H1 (cell line): ENCODE measurements around the gene ELMO1. TPM values are rescaled to one million over a fixed set of nuclear protein-coding genes. Genes with fewer than 3 reads are reported as not detected.

ENCODE experiments used
- polyA plus RNA-seq, 7 experiments: library from polyadenylated mRNA; depleted of rRNA in 3 of 7; stranded (reverse) in 5 of 7; unstranded in 2 of 7; fragments of >200 nt in 5 of 7; fragments of 200-250 nt in 2 of 7; gene quantifications; 1 replicate in 5 of 7; 2 replicates in 1 of 7; 4 replicates in 1 of 7; pipeline versions ENCODE4 v1.2.1 to v1.2.3, GENCODE V29; 2011 to 2013; ENCODE audit warnings: missing spikeins in 2 of 7, mixed read lengths in 2 of 7
- total RNA-seq: library from RNA; stranded (reverse); fragmentation: NEBNext Ultra II Directional; extraction: Animal tissue kit (Norgen Biotek cat#: 25700); gene quantifications from 2 replicates; pipeline ENCODE4 v1.2.1, GENCODE V29; 2021
- TF ChIP-seq, protein P1 (sequence below): fragments of 300-600 bp; sonication (generic); IDR thresholded peaks from 2 replicates; pipeline ENCODE4 v1.7.1; 2012; ENCODE audit warnings: low read length, moderate library complexity, mild to moderate bottlenecking, inconsistent platforms; ENCODE audit not compliant: insufficient replicate concordance

The ELMO1 gene
- total and polyA plus RNA-seq, 2 of the 8 experiments (the other 6 are each of a cell fraction or from before 2014, with no cell fraction given), result 18.4 to 21.0 TPM

DNA sequence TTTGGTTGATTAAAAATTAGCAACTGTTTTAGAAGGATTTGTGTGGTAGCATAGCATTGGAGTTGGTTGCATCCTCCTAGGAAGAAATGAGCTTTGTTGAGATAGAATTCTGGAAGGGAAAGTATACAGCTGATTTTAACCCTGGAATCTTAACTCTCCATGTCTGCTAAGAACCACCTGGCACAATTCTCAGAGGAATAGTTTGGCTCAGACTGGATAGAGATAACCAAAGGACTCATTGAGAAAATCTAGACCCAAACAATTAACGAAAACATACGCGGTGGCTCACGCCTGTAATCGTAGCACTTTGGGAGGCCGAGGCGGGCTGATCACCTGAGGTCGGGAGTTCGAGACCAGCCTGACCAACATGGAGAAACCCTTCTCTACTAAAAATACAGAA, 625.3 kb downstream of the ELMO1 start (continued):
- TF ChIP-seq, protein P1, sequence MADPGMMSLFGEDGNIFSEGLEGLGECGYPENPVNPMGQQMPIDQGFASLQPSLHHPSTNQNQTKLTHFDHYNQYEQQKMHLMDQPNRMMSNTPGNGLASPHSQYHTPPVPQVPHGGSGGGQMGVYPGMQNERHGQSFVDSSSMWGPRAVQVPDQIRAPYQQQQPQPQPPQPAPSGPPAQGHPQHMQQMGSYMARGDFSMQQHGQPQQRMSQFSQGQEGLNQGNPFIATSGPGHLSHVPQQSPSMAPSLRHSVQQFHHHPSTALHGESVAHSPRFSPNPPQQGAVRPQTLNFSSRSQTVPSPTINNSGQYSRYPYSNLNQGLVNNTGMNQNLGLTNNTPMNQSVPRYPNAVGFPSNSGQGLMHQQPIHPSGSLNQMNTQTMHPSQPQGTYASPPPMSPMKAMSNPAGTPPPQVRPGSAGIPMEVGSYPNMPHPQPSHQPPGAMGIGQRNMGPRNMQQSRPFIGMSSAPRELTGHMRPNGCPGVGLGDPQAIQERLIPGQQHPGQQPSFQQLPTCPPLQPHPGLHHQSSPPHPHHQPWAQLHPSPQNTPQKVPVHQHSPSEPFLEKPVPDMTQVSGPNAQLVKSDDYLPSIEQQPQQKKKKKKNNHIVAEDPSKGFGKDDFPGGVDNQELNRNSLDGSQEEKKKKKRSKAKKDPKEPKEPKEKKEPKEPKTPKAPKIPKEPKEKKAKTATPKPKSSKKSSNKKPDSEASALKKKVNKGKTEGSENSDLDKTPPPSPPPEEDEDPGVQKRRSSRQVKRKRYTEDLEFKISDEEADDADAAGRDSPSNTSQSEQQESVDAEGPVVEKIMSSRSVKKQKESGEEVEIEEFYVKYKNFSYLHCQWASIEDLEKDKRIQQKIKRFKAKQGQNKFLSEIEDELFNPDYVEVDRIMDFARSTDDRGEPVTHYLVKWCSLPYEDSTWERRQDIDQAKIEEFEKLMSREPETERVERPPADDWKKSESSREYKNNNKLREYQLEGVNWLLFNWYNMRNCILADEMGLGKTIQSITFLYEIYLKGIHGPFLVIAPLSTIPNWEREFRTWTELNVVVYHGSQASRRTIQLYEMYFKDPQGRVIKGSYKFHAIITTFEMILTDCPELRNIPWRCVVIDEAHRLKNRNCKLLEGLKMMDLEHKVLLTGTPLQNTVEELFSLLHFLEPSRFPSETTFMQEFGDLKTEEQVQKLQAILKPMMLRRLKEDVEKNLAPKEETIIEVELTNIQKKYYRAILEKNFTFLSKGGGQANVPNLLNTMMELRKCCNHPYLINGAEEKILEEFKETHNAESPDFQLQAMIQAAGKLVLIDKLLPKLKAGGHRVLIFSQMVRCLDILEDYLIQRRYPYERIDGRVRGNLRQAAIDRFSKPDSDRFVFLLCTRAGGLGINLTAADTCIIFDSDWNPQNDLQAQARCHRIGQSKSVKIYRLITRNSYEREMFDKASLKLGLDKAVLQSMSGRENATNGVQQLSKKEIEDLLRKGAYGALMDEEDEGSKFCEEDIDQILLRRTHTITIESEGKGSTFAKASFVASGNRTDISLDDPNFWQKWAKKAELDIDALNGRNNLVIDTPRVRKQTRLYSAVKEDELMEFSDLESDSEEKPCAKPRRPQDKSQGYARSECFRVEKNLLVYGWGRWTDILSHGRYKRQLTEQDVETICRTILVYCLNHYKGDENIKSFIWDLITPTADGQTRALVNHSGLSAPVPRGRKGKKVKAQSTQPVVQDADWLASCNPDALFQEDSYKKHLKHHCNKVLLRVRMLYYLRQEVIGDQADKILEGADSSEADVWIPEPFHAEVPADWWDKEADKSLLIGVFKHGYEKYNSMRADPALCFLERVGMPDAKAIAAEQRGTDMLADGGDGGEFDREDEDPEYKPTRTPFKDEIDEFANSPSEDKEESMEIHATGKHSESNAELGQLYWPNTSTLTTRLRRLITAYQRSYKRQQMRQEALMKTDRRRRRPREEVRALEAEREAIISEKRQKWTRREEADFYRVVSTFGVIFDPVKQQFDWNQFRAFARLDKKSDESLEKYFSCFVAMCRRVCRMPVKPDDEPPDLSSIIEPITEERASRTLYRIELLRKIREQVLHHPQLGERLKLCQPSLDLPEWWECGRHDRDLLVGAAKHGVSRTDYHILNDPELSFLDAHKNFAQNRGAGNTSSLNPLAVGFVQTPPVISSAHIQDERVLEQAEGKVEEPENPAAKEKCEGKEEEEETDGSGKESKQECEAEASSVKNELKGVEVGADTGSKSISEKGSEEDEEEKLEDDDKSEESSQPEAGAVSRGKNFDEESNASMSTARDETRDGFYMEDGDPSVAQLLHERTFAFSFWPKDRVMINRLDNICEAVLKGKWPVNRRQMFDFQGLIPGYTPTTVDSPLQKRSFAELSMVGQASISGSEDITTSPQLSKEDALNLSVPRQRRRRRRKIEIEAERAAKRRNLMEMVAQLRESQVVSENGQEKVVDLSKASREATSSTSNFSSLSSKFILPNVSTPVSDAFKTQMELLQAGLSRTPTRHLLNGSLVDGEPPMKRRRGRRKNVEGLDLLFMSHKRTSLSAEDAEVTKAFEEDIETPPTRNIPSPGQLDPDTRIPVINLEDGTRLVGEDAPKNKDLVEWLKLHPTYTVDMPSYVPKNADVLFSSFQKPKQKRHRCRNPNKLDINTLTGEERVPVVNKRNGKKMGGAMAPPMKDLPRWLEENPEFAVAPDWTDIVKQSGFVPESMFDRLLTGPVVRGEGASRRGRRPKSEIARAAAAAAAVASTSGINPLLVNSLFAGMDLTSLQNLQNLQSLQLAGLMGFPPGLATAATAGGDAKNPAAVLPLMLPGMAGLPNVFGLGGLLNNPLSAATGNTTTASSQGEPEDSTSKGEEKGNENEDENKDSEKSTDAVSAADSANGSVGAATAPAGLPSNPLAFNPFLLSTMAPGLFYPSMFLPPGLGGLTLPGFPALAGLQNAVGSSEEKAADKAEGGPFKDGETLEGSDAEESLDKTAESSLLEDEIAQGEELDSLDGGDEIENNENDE, result no peak
